HG02623 (cell line): ENCODE data around the gene ZNF800.

Experiments used
- ATAC-seq: cut with Tn5 transposase; IDR thresholded peaks from one replicate; pipeline ENCODE4 v1.9.1; 2021; ENCODE audit warnings: moderate library complexity; ENCODE audit not compliant: unreplicated experiment

Gene ZNF800

DNA sequence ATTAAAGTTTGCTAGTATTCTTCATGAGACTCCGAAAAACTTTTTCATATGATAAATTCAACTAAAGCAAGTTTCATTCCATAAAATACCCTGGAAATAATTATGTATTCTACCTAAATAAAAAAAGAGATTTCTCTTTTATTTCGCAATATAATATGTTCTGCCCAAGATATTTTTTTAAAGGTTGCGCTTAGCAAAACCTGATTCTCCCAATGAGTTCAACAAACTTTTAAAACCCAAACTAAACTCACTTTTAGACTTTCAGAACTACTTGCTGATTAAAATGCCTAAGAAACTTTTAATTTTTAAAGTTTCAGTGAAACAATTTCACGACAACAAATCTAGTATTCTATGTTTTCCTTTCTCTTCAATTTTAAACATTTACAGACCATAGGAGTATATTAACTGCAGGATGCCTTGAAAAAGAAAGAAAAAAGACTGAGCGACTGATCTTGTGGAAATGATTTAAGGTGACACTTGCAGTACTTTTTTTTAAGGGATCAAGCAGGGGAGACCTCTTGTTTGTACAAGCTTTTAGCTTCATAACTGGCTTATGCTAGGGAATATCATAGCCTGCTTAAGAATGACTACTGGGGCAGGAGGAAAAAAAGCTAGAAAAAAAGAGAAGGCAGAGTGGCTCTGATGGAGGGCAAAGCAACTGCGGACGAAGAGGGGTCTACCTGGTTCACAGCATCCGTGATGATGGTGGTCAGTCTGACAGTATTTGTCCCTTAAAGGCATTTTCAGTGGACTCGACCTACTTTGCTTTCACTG, 1.5 kb downstream of the ZNF800 start:
- ATAC-seq, result no peak

DNA sequence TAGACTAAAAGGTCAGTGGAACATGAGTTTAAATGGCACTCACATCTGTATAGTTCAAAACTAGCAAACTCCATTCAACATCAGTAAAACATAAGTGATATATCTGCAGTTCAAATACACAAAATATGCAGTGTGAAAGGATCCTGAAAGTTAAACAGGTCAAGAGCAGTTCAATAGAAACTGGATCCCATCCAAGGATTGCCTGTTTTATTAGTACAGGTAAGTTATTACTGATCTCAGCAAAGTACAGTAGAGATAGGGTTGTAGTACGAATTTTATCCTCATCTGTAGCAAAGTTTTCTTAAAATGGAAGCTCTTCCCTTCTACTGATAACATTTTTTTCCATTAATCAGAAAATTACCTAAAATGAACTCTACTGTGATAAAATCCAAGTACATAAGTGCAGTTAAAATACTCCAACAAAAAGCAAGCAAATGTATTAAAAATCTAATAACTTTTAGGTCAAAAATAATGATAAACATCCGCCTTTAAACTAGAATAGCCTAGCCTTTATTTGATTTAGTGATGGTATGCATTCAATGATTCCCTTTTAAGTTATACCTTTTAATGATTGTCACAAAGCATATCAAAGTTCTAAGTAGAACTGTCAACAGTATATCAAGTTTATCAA, 2.2 kb downstream of the ZNF800 start:
- no peak for ATAC-seq

DNA sequence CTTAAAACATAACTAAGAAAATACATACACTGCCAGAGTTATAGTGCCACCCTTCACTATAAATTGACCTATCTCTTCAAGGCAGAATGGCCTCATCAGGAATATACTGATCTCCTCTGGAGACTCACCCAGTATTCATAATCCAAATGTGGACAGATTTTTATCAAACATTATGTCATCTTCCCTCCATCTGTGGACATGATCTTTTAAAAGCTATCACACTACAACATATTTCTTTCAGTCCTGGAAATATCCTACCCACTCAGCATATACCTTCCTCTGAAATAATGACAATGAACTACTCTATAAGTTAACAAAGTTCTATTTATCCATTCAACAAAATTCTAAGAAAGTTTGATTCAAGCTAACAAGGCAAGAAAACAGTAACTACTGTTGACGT, 3.2 kb downstream of the ZNF800 start:
- ATAC-seq, result no peak

DNA sequence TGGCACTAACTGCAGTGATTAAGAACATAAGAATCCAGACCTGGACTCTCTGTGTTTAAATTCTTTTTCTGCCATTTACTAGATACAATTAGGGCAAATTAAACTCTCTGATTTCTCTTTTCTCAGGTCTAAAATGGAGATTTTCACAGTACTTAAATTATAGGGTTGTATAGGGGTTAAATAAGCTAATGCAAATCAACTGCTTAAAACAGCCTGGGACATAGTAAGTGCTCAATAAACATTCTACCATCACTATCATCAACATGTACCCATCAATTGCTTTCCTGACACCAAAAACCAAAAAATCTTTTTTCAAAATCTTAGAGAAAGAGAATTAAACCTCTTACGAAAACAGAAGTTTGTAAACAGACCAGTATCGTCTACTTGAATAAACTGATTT, 4.5 kb downstream of the ZNF800 start:
- no peak for ATAC-seq

DNA sequence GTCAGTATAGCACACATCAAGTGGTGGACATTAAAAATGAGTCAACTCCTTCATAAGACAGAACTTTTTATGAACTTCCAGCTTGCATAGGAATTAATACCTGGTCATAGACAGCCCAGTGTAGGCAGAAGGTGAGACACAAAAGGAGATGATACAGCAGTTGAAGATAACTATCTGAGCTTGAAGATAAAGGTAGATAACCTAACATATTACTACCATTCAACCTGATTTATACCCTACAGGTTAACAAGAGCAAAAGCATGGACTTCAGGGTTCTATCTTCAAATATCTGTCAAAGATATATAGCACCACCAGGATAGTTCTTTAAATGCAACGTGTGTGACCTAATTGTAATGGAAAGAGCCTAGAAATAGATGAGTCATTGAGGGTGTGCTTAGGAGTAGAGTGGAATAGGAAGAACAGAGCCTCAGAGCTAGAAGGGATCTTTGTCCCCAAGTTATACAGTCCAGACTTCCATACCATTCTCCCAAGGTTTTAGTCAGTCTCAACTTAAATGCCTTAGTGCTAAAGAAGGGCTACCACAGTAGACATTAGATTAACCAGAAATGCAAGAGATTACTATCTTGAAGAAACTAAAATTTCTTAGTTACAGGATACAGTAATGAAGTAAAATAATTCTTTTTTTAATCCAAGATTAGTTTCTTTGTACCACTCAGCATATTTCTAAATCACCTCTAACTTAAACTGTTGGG, 9.2 kb downstream of the ZNF800 start:
- ATAC-seq, result no peak

DNA sequence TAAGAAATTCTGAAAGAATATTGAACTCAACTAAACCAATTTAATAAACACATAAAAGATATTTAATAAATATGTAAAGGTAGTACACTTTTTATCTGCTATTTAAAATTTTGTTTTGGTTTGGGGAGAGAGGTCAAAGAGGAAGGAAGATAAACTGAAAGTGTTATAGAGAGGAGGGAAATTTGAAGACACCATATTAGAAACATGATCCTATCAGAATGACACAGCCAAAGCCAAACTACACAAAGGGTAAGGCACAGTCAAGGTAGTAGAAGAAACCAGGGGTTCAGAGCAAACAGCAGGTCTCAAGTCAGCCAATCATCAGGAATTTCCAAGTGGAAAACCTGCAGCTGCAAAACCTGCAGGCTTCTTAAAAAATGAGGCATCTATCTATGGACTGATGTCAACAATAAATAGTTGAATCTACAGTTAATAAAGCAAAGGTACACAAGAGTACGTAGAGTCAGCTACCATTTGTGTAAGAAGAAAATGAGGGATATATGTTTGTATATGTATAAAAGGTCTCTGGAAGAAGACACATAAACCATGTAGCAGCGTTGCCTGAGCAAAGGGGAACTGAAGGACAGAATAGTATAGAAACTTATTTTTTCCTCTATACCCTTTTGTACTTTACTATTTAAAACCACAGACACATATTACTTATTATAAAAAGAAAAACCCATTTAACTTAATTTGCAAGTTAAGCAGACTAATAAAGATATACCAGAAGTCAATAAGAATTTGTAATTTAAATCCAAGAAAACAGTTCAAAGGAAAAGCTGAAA, 10.0 kb downstream of the ZNF800 start:
- no peak for ATAC-seq

DNA sequence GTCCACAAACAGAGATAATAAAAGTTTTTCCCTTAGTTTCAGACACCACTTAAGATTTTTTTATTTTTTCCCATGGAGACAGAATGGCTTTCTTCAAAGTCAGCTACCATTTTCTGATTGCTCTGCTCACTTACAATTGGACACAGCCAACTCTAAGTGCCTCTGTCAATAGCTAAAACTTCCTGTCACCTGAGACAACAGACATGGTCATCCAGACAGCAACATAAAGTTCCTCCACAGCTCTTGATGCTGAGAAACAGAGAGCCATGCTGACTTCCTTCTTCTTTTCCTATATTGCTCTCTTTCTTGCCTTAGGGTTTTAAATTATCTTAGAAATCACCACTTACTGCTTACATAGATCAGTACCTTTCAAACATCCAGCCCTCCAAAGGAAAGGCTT, 12.0 kb downstream of the ZNF800 start:
- no peak for ATAC-seq

DNA sequence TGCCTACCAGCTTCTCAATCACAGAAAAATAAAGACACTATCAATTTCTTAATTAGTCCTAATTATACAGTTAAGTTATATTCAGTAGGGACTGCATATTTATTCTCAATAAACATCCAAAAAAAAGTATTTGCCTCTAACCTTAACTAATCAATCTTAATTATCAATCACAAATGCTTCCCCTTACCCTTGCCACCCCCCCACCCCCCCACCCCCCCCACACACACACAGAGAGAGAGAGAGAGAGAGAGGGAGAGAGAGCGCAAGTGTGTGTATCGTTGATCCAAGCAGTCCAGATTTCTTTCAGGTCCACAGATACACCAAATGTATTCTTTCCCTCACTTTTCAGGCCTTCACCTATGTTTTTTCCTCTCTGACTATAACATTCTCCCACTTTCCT, 12.9 kb downstream of the ZNF800 start:
- no peak for ATAC-seq

DNA sequence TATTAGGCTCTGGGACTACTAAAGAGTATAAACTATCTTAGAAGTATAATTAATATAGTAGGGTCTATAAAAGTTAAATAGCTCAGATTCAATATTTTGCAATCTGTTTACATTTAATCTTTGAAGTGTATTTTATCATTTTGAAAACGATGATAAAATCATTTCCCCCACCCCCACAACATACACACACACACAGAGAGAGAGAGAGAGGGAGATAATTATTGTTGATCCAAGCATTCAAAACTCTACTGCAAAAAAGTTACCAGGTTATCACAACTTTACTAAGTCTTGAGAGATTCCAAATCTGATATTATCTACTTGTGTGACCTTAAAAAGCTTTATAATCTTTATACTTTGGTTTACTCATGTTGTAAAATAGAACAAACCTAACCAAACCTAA, 14.0 kb downstream of the ZNF800 start:
- no peak for ATAC-seq

DNA sequence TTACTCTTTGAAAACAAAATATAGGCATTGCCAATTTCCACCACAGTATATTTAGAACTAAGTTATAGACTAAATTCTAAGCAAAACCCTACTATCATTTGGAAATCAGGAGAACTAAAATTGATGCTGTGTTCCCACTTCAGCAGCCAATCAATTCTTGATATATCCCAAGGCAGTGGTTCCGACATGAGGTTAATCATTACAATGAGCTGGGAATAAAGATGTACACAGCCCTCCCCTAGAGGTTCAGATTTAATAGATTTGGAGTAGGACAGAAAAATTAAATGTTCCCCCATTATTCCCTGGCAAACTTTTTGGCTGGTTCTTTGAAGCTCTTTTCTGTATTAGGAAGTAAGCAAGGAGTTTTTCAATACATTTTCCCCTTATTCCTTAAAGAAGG, 15.1 kb downstream of the ZNF800 start:
- no peak for ATAC-seq

DNA sequence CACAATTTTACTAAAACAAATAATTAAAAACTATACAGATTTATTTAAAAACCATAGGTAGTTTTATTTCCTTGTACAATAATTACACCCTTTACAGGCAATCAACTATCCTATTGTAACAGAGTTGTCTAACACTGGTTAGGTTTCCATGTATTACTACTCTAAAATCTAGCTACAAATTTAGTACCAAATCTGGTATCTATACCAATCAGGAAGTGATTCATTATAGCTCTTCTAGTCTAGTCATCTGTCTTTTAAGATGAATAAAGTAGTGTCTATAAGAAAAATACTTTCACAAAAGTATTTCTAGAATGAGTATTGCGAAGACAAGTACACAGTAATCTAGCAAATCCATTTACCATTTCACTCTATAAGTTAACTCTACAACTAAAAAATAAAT, 16.9 kb downstream of the ZNF800 start:
- ATAC-seq, result peak; percentile 45

DNA sequence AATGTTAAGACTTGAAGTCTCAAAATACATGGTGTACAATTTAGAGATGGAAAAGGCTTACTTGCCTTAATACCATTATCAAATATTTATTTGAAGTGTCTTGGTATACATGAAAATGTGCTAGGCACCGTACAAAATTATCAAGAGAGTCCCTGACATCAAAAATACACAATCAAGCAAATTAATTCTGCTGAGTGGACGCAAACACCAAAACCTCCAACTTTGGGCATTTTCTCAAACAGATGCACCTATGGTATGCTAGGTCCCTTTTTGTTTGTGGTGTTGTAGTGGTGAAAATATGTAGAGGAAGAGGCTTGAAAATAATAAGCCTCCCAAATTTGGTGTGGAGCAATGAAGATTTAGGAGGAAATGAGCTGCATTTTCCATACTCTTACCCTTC, 24.8 kb downstream of the ZNF800 start:
- ATAC-seq, result no peak

DNA sequence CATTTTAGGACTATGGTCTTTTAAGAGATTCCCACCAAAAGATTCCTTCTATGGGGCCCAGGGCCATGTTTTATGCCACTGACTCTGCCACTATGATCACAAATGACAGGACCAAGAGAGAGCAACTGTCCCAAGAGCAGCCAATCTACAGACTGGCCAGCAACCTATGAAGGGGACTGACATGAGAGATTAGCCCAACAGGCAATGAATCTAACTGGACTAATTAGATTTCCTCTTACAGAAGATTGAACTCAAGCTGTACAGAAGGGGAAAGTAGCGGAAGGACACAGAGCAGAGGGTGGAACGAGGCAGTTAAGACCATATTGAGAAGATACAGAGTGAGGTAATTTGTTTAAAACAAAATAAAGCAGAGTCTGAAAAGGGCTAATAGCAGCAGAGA, 25.8 kb downstream of the ZNF800 start:
- ATAC-seq, result no peak

DNA sequence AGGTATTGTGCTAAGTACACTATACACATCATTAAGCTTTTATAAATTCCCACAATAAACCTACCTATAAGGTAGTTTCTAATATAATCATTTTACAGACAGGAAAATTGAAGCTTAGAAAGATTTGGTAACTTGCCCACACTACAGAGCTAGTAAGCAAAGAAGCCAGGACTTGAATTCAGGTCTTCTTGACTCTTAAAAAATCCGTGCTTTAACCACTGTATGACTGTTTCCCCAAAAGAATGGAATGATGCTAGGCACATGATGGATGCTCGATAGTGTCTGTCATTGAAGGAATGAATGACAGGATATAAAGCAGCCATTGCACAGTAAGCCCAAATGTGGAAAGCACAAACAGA, 26.6 kb downstream of the ZNF800 start:
- no peak for ATAC-seq

DNA sequence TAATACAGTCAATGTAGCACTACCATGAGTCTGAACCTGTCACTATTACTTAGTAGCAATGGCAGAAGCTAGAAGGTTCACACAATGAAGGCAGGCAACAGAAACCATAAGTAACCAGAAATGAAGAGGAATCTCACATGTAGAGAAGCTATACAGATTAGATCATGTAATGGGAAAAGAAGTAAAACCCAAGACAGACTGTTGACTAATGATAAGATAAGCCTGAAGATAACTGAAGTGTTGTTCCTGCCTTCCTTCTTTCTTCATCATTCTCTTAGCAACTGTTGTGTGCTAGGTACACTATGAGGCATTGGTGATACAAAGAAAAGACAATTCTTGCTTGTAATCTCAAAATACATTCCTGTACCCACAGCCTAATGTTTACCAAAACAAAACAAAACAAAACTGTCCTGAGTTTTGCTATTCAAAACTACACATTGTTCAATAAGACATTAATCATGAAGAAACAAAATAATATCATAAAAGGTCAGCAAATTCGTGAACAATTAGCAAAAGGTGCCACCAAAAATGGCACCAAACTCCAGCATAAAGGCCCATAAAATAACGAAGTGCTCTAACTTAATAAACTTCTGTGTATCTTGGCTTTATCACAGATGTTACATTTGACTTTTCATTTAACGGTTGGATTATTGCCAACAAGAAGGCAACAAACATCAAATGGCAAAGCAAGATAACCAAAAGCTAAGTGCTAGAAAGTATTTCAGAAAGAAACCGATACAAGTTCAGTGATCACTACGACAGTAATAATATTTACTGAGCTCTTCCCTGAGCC, 27.1 kb downstream of the ZNF800 start:
- ATAC-seq, result no peak

DNA sequence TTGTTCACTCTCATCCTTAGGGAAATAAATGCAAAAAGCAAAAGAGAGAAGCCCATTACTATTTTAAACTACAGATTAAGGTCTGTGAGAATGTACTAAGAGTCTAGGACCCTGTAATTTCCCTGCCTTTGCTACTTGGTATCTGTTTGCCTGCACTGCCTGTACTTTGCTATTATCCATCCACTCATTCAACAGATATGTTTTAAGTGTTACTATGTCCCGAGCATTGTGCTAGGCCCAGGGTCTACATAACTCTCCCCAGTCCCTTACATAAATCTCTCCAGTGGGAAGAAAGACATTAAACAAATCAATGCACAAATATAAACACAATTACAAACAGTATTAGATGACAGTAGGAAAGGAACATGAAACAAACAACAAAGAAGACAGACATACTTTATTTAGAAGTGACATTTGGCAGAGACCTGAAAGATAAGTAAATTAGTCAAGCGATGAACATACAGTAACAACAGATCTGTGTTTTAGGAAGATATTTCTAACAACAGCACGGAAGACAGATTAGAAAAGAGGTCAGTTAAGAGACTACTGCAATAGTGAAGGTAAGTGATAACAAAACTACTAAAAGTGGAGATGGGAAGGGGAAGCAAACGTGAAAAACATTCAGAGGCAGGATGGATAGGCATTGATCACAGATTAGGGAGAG, 30.0 kb downstream of the ZNF800 start:
- ATAC-seq, result no peak

DNA sequence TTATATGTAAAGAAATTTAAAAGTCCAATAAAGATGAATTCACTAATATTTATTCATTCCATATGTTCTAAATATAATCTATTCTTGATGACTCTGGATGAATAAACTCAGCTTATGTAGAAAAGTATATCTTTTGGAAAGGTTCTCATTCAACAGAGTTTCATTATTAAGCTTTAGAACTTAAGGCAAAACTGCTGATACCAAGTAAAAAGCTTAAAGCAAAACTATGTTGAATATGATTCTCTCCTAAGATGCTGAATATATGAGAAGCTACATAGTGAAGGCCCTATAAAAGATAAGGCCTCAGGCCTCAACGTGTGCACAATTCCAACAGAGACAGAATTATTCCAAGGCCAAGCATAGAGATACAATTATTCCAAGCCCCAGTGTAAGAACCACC, 30.8 kb downstream of the ZNF800 start:
- ATAC-seq, result no peak

DNA sequence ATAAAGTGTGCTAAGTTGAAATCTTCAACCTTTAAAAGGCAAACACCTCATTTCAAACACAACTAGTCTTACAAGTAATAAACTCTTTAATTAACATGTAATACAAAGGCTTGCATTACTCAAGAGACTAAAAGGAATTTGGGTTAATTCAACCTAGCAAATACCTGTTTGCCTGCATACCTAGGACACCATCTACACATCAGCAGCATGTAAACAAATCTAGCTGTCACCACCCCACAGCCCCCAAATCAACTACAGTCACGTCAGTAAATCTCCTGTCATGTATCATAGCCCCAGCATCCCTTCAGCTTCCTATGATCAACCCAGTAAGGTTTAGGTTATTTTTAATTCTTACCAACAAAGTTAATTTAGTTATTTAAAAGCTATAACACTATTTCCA, 33.5 kb downstream of the ZNF800 start:
- no peak for ATAC-seq

DNA sequence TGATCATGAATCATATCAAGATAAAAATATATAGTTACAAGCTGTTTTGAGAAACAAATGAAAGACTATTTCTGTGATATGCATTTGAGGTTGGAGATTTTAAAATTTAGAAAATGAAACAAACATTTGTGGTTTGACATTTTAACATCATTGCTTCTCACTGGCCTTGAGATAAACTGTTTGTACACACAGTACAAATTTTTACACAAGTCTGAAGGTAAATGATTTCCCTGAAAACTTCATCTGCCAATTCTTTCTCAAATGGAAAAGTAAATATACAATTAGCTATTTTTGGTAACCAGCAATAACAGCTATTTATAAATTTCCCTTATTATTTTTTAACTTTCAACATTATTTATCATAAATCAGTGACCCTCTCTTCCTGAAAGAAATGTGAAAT, 38.6 kb downstream of the ZNF800 start:
- ATAC-seq, result no peak

DNA sequence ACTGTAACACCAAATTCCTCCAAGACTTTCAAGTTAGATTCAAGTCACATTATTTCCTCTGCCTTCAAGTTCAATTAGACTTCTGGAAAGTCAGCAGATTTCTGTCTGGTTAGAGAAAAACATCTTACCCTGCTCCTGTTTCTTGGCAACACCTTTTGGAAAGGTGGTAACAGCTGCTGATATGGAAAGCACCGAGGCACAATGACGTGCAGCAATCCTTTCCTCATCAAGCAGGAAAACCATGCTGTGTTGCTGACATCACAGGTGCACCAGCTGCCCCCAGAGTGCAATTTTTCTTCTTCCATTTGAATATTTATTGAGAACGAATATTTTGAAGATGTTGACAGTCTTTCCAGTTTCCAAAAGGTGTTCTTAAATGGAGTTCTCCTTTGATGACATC, 41.9 kb downstream of the ZNF800 start:
- ATAC-seq, result no peak
